DOHH2 (cell line): ENCODE measurements around the gene ACTRT2.

Source experiments
- CTCF ChIP-seq: fragments of 200-600 bp; sonication (generic); IDR thresholded peaks from one replicate; pipeline ENCODE4 v1.5.1; 2014; ENCODE audit warnings: antibody characterized with exemption, mild to moderate bottlenecking, low read depth, low read length; ENCODE audit not compliant: poor library complexity, severe bottlenecking
- EZH2phosphoT487 ChIP-seq: fragments of 200-600 bp; sonication (generic); IDR thresholded peaks from 2 replicates; pipeline ENCODE4 v1.6.1; 2017; ENCODE audit warnings: borderline replicate concordance, mild to moderate bottlenecking, antibody characterized with exemption, low read length, moderate library complexity, mixed read lengths

DNA sequence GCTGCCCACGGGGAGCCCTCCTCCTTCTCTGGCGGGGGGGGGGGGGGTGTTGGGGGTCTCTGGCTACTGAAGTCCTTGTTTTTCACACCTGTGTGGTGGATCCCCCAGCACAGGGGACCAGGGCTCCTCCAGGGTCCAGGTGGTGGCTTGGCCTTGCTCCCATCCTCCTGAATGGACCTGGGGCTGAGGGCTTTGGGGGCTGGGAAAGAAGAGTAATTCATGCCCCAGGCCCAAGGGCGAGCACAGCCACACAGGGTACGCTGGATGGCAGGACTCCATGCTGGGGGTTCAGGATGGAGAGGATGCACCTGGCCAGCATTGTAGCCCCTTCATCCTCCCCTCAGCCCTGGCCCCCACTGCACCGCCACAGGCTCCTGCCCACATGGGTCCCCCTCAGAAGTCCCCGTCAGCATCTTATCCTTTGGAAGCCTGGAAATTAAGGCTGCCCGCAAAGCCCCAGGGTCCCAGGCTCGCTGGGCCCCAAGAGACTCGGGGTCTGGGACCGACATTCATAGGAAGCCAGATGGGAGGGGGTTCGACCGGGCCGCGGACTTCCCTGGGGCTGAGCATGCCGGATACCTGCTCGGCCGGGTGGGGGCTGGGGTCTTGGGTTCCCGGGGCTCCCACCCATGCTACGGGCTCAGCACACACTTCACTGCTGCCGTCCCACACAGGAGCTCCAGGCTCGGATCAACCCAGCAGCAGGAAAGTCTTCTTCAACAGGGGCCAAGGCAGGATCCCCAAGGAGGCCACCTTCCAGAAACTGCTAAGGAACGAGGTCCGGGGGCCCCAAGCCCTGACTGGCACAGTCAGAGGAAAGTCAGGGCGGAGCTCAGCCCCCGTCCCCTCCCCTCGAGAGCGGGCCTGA, 49.0 kb upstream of the ACTRT2 start:
- TF ChIP-seq CTCF (no peak), EZH2phosphoT487 (no peak)
